OCI-LY3 (cell line): ENCODE measurements around the gene SMIM36.
"Not testable (repeated sequence)": the region's sequence is repeated elsewhere in the genome, so short reads cannot be mapped to it uniquely, and the experiment has no call there.

Experiments used
- H2AFZ ChIP-seq: fragments of 200-600, 300-600 bp; shearing (Covaris generic); 2 replicates; pipeline ENCODE4 v1.6.0; 2014; ENCODE audit warnings: antibody characterized with exemption, low read depth, low read length
- H3K27ac ChIP-seq: fragments of 200-600, 300-600 bp; sonication (generic); 2 replicates; pipeline ENCODE4 v1.5.1; 2014; ENCODE audit warnings: mild to moderate bottlenecking, low read length, moderate library complexity, mixed read lengths
- H3K27me3 ChIP-seq: fragments of 200-600, 300-600 bp; sonication (generic); 2 replicates; pipeline ENCODE4 v1.6.1; 2014; ENCODE audit warnings: low read depth, low read length, mixed read lengths
- H3K36me3 ChIP-seq: fragments of 200-600, 300-600 bp; sonication (generic); replicated peaks from 2 replicates; pipeline ENCODE3; 2014; ENCODE audit warnings: low read depth, low read length, mixed read lengths
- H3K4me1 ChIP-seq: fragments of 300-600, 200-600 bp; sonication (generic); 2 replicates; pipeline ENCODE4 v1.6.1; 2014; ENCODE audit warnings: low read length, mixed read lengths
- H3K4me2 ChIP-seq: fragments of 200-600, 300-600 bp; sonication (generic); 2 replicates; pipeline ENCODE4 v1.6.1; 2014; ENCODE audit warnings: low read length, mixed read lengths
- H3K4me3 ChIP-seq: fragments of 300-600, 200-600 bp; sonication (generic); 2 replicates; pipeline ENCODE4 v1.5.1; 2014; ENCODE audit warnings: antibody characterized with exemption, mild to moderate bottlenecking, low read length, moderate library complexity
- H3K79me2 ChIP-seq: fragments of 300-600, 200-600 bp; shearing (Covaris generic); 2 replicates; pipeline ENCODE4 v1.6.1; 2014; ENCODE audit warnings: mild to moderate bottlenecking, low read length, mixed read lengths
- H3K9ac ChIP-seq: fragments of 300-600, 200-600 bp; shearing (Covaris generic); 2 replicates; pipeline ENCODE4 v1.6.0; 2014; ENCODE audit warnings: mild to moderate bottlenecking, low read length, moderate library complexity
- H3K9me3 ChIP-seq: fragments of 200-600, 300-600 bp; shearing (Covaris generic); 2 replicates; pipeline ENCODE4 v1.6.1; 2014; ENCODE audit warnings: low read length, mixed read lengths; ENCODE audit not compliant: insufficient read depth
- H4K20me1 ChIP-seq: fragments of 200-600, 300-600 bp; sonication (generic); 2 replicates; pipeline ENCODE4 v1.6.1; 2016; ENCODE audit warnings: low read length, mixed read lengths; ENCODE audit not compliant: insufficient read depth
- CTCF ChIP-seq: fragments of 200-600, 300-600 bp; sonication (generic); IDR thresholded peaks from 2 replicates; pipeline ENCODE4 v1.5.1; 2014; ENCODE audit warnings: antibody characterized with exemption, low read length, low read depth
- EZH2phosphoT487 ChIP-seq: fragments of 200-600 bp; shearing (Covaris generic); IDR thresholded peaks from 2 replicates; pipeline ENCODE4 v1.6.1; 2018; ENCODE audit warnings: antibody characterized with exemption, mixed run types, low read depth

SMIM36 gene

GRCh38 chr17:55480631-55481315 lies 30.5 kb downstream of the SMIM36 start:
- no peaks in the 10 kb centered on the region for H3K36me3 ChIP-seq
- no peaks in the 10 kb centered on the region for H3K9me3 ChIP-seq
- no peaks in the 10 kb centered on the region for H3K79me2 ChIP-seq
- no peak overlapping the region for H3K27ac ChIP-seq
- H3K4me1 ChIP-seq, result peaks cover 10% of the 10 kb centered on the region
- no peak overlapping the region for H3K4me2 ChIP-seq
- no peaks in the 10 kb centered on the region; the same call in 1 of the 2 replicates for H3K27me3 ChIP-seq
- no peak overlapping the region for H2AFZ ChIP-seq
- H4K20me1 ChIP-seq, result no peaks in the 10 kb centered on the region
- no peak overlapping the region for H3K9ac ChIP-seq
- no peak overlapping the region for H3K4me3 ChIP-seq
- no peak for TF ChIP-seq EZH2phosphoT487
- TF ChIP-seq CTCF, result no peak

DNA sequence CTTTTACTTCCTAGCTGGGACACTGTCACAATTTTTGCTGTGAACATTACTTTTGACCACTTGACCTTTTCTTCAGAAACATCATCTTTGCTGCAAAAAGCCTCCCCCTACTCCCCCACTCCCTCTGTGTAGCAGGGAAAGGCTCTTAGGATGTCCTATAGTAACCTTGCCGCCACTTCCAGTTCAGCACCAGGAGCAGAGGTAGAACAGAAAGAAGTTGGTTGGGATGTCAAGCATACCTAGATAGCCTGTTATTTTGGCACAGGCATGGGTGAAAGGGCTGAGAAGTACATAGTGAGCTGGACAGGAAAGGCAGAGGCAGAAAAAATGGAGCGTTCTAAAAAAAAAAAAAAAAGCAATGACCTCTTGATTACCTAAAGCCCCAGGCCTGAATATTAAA lies 31.3 kb downstream of the SMIM36 start:
- H4K20me1 ChIP-seq, result no peaks in the 10 kb centered on the region
- H3K79me2 ChIP-seq, result no peaks in the 10 kb centered on the region
- no peak for TF ChIP-seq CTCF
- no peak for TF ChIP-seq EZH2phosphoT487
- H3K27ac ChIP-seq, result no peak overlapping the region
- H2AFZ ChIP-seq, result no peak overlapping the region
- H3K27me3 ChIP-seq, result no peaks in the 10 kb centered on the region; the same call in 1 of the 2 replicates
- no peak overlapping the region for H3K4me2 ChIP-seq
- H3K4me3 ChIP-seq, result no peak overlapping the region
- H3K9ac ChIP-seq, result no peak overlapping the region
- peaks cover 10% of the 10 kb centered on the region for H3K4me1 ChIP-seq
- no peaks in the 10 kb centered on the region for H3K9me3 ChIP-seq
- H3K36me3 ChIP-seq, result no peaks in the 10 kb centered on the region

GRCh38 chr17:55478971-55479370 lies 32.3 kb downstream of the SMIM36 start:
- no peak overlapping the region for H3K4me3 ChIP-seq
- H3K36me3 ChIP-seq, result no peaks in the 10 kb centered on the region
- no peaks in the 10 kb centered on the region for H4K20me1 ChIP-seq
- no peaks in the 10 kb centered on the region for H3K9me3 ChIP-seq
- no peak overlapping the region for H3K9ac ChIP-seq
- H3K27me3 ChIP-seq, result no peaks in the 10 kb centered on the region; the same call in 1 of the 2 replicates
- H3K4me1 ChIP-seq, result peaks cover 18% of the 10 kb centered on the region
- H3K27ac ChIP-seq, result no peak overlapping the region
- no peaks in the 10 kb centered on the region for H3K79me2 ChIP-seq
- no peak overlapping the region for H2AFZ ChIP-seq
- TF ChIP-seq EZH2phosphoT487, result no peak
- TF ChIP-seq CTCF, result no peak
- no peak overlapping the region for H3K4me2 ChIP-seq

DNA sequence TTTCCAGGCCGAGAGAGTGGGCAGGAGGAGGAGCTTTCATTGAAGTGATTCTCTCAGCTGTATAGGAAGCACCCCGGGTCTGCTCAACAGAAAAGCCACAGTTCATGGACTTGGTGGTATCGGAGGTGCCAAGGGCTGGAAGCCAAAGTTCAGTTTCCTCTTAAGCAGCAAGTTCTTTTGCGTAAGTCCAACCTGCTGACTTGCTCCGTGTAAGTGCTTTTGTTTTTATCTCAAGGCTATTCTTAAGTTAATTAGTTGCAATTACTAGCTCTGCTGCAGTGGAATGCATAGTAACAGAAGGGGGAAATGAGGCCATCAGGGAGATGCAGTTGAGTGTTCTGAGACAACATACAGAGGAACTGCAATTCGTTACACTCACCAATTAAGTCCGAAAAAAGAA lies 44.6 kb downstream of the SMIM36 start:
- H2AFZ ChIP-seq, result no peak overlapping the region

DNA sequence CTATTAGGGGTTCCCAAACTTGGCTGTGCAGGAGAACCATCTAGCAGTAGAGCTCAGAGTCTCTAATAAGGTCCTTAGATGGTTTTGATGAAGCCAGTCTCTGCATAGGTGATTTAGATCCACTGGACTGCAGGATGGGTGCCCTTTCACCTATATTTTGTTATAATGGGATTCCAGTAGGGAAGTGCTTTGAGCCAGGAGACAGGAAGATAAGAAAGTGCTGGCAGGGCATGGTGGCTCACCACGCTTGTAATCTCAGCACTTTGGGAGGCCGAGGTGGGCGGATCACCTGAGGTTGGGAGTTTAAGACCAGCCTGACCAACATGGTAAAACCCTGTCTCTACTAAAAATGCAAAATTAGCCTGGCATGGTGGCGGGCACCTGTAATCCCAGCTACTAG lies 45.5 kb downstream of the SMIM36 start:
- H3K4me2 ChIP-seq, H3K79me2 ChIP-seq, H3K27me3 ChIP-seq, H3K27ac ChIP-seq, H3K9ac ChIP-seq, H3K4me3 ChIP-seq, H4K20me1 ChIP-seq, H3K36me3 ChIP-seq, H3K9me3 ChIP-seq, H2AFZ ChIP-seq: not testable (repeated sequence)
- peaks cover 14% of the 10 kb centered on the region for H3K4me1 ChIP-seq

More for the DNA sequence above, 44.6 kb downstream of the SMIM36 start:
- H3K9ac ChIP-seq, result no peak overlapping the region
- H3K79me2 ChIP-seq, result no peaks in the 10 kb centered on the region
- TF ChIP-seq CTCF, result no peak
- no peak for TF ChIP-seq EZH2phosphoT487
- H3K36me3 ChIP-seq, result no peaks in the 10 kb centered on the region
- no peaks in the 10 kb centered on the region for H3K9me3 ChIP-seq
- no peaks in the 10 kb centered on the region for H4K20me1 ChIP-seq
- peaks cover 14% of the 10 kb centered on the region for H3K4me1 ChIP-seq
- H3K27ac ChIP-seq, result no peak overlapping the region
- no peak overlapping the region for H3K4me2 ChIP-seq
- H3K27me3 ChIP-seq, result no peaks in the 10 kb centered on the region
- no peak overlapping the region for H3K4me3 ChIP-seq
